Mammary epithelial cell (primary cell): Measurements from ENCODE around the gene MBP.

ENCODE experiments used
- CTCF ChIP-seq, 2 donors: IDR thresholded peaks in 1 of 2; conservative IDR thresholded peaks in 1 of 2; 2 replicates each; pipeline ENCODE4 v1.5.1; 2011 to 2012; ENCODE audit warnings: inconsistent platforms in 2 of 2, low read length in 2 of 2, mild to moderate bottlenecking in 2 of 2, control low read depth in 1 of 2, low read depth in 1 of 2; ENCODE audit not compliant: insufficient read depth in 1 of 2; ENCODE audit errors: extremely low read depth in 1 of 2
- EZH2 ChIP-seq: IDR thresholded peaks from 2 replicates; pipeline ENCODE4 v1.6.1; 2012; ENCODE audit warnings: low read length, inconsistent platforms, borderline replicate concordance

GRCh38 chr18:76937597-76937996 is 195.0 kb downstream of the MBP start:
- TF ChIP-seq CTCF (conservative IDR thresholded peaks at IDR 0.05 in 1 of 2, IDR thresholded peaks at IDR 0.05 in 1 of 2; ENCODE audit: extremely low read depth in 1 of 2, insufficient read depth in 1 of 2, low read depth in 1 of 2, low read length in 2 of 2) = no peak
- no peak for TF ChIP-seq EZH2
